Thyroid gland (tissue), 4 donors: Measurements from ENCODE around the gene CCBE1. TPM values are rescaled to one million over a fixed set of nuclear protein-coding genes. Genes with fewer than 3 reads are reported as not detected.
"Not testable (repeated sequence)": the region's sequence is repeated elsewhere in the genome, so short reads cannot be mapped to it uniquely, and the experiment has no call there.

Experiments
- DNase-seq, 2 donors: peaks; one replicate each; pipeline ENCODE4 v3.0.0-alpha.2; 2019
- H3K27ac ChIP-seq, 3 donors: fragments of 200-600 bp; sonication (generic); 1 replicate in 2 of 3; 2 replicates in 1 of 3; pipeline ENCODE4 v1.5.1; 2016 to 2019; ENCODE audit warnings: mild to moderate bottlenecking in 1 of 3, moderate library complexity in 1 of 3
- H3K27me3 ChIP-seq: fragments of 200-600 bp; sonication (generic); one replicate; pipeline ENCODE4 v1.5.1; 2019
- H3K36me3 ChIP-seq, 2 donors: fragments of 200-600 bp; sonication (generic); one replicate each; pipeline ENCODE4 v1.5.1; 2016 to 2019
- H3K4me1 ChIP-seq, 2 donors: fragments of 200-600 bp; sonication (generic); one replicate each; pipeline ENCODE4 v1.5.1; 2017 to 2019
- H3K4me3 ChIP-seq, 3 donors: fragments of 200-600 bp; sonication (generic); replicated peaks in 1 of 3; 1 replicate in 2 of 3; 2 replicates in 1 of 3; pipeline ENCODE4 v1.5.1; 2016; ENCODE audit warnings: mild to moderate bottlenecking in 1 of 3
- H3K9me3 ChIP-seq: fragments of 200-600 bp; sonication (generic); one replicate; pipeline ENCODE4 v1.5.1; 2017
- CTCF ChIP-seq, 6 experiments: fragments of 200-600 bp in 3 of 6; fragments of 450-650 bp in 3 of 6; sonication (generic) in 3 of 6; IDR thresholded peaks; one replicate each; pipeline ENCODE4 v1.5.1; 2016 to 2019; ENCODE audit warnings: antibody characterized with exemption in 6 of 6, mild to moderate bottlenecking in 2 of 6, inconsistent platforms in 1 of 6, moderate library complexity in 1 of 6
- POLR2A ChIP-seq, 2 donors: fragments of 450-650 bp; IDR thresholded peaks; one replicate each; pipeline ENCODE4 v1.6.1; 2017; ENCODE audit warnings: antibody characterized with exemption in 2 of 2, mild to moderate bottlenecking in 2 of 2, moderate library complexity in 1 of 2
- WGBS, 2 donors: methylation state at CpG; one replicate each; pipeline ENCODE4 v1.1.5; 2017; 5-methylcytosine and 5-hydroxymethylcytosine counted together
- intact Hi-C: fragments of 100-400 bp; cut with DNase I; formaldehyde crosslinking; loops from one replicate; pipeline ENCODE4 v1.15.1; 2023
- total RNA-seq, 4 donors: library from RNA; depleted of rRNA; stranded (reverse); fragments of >200 nt; gene quantifications; one replicate each; pipeline ENCODE4 v1.2.3, GENCODE V29; 2016

The CCBE1 gene
- total RNA-seq, 4 donors from 2014 or later = 0.34 to 9.0 (median 1.1) TPM

GRCh38 chr18:59655676-59656075, 41.5 kb downstream of the CCBE1 start:
- H3K27ac ChIP-seq = no peak overlapping the region
- no peaks in the 10 kb centered on the region for H3K36me3 ChIP-seq
- H3K4me3 ChIP-seq = no peak overlapping the region
- TF ChIP-seq CTCF (IDR thresholded peaks at IDR 0.05) (no peak), POLR2A (IDR thresholded peaks at IDR 0.05) (no peak)
- DNase-seq = no peak
- intact Hi-C loops = no loop called here
- no peaks in the 10 kb centered on the region for H3K9me3 ChIP-seq
- no peaks in the 10 kb centered on the region for H3K4me1 ChIP-seq
- 92 to 94% methylated on average over 2 of the region's 2 CpGs for WGBS, 2 donors
- no peaks in the 10 kb centered on the region for H3K27me3 ChIP-seq

- Histone ChIP-seq H3K27me3 (no peaks in the 10 kb centered on the region), H3K36me3 (no peaks in the 10 kb centered on the region), H3K27ac (no peak overlapping the region), H3K4me3 (no peak overlapping the region), H3K4me1 (no peaks in the 10 kb centered on the region), H3K9me3 (no peaks in the 10 kb centered on the region)
- DNase-seq = no peak
- intact Hi-C loops = no loop called here
- TF ChIP-seq CTCF (IDR thresholded peaks at IDR 0.05) = no peak
- TF ChIP-seq POLR2A (IDR thresholded peaks at IDR 0.05) = no peak
- 64 to 67% methylated on average over 5 of the region's 5 CpGs for WGBS, 2 donors
These were observed 46.2 kb downstream of the CCBE1 start for GRCh38 chr18:59651071-59651470.

DNA sequence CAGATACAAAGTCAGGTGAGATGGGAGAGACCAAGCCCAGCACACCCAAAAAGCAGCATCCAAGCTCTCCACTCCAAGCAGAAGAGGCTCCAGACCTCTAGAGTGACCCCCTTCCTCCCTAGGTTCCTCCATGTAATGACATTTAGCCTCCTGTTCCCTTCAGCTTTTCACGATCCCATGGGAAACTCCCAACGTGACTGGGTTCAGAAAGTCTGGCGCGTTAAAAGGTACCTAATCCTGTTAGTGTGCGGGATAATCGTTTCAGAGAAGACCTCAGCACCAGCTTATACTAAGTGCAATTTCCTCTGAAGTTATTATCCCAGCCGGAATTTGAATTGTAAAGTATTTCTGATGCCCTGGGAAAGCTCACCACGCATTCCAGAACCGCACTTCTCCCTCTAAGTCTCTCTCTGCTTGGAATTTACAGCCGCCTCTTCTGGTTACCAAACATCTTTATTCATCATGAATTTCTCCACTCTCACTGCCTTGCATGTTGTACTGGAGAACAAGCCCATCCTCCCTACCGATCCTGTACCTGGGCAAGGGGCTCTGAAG, 46.9 kb downstream of the CCBE1 start:
- no peaks in the 10 kb centered on the region for H3K9me3 ChIP-seq
- intact Hi-C loops = no loop called here
- no peaks in the 10 kb centered on the region for H3K27me3 ChIP-seq
- TF ChIP-seq POLR2A (IDR thresholded peaks at IDR 0.05) = no peak
- TF ChIP-seq CTCF (IDR thresholded peaks at IDR 0.05) = no peak
- H3K36me3 ChIP-seq = no peaks in the 10 kb centered on the region
- H3K4me3 ChIP-seq = no peak overlapping the region
- H3K27ac ChIP-seq = no peak overlapping the region
- H3K4me1 ChIP-seq = no peaks in the 10 kb centered on the region
- 83% methylated on average over 11 of the region's 11 CpGs for WGBS, 2 donors
- DNase-seq = no peak

GRCh38 chr18:59649591-59649990, 47.6 kb downstream of the CCBE1 start:
- no peak for TF ChIP-seq CTCF (IDR thresholded peaks at IDR 0.05)
- DNase-seq = no peak
- H3K27ac ChIP-seq = no peak overlapping the region
- no peaks in the 10 kb centered on the region for H3K9me3 ChIP-seq
- H3K4me1 ChIP-seq = no peaks in the 10 kb centered on the region
- H3K27me3 ChIP-seq = no peaks in the 10 kb centered on the region
- intact Hi-C loops = no loop called here
- no peaks in the 10 kb centered on the region for H3K36me3 ChIP-seq
- WGBS, 2 donors = 73 to 100% methylated on average over 1 of the region's 1 CpG
- H3K4me3 ChIP-seq = no peak overlapping the region

DNA sequence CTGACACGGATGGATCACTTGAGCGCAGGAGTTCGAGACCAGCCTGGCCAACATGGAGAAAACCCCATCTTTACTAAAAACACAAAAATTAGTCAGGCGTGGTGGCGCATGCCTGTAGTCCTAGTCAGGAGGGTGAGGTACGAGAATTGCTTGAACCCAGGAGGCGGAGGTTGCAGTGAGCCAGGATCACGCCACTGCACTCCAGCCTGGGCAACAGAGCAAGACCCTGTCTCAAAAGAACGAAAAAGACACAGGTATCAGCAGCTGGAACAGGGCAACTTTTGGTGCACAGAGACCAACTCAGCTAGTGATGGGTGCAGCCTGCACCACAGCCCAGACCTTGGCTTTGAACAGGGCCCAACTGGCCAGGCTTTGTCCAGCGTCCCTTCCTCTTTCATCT, 48.8 kb downstream of the CCBE1 start:
- 82 to 84% methylated on average over 10 of the region's 10 CpGs for WGBS, 2 donors
- H3K9me3 ChIP-seq, H3K27me3 ChIP-seq, H3K4me3 ChIP-seq, H3K27ac ChIP-seq, intact Hi-C loops, H3K4me1 ChIP-seq, DNase-seq, H3K36me3 ChIP-seq: not testable (repeated sequence)

DNA sequence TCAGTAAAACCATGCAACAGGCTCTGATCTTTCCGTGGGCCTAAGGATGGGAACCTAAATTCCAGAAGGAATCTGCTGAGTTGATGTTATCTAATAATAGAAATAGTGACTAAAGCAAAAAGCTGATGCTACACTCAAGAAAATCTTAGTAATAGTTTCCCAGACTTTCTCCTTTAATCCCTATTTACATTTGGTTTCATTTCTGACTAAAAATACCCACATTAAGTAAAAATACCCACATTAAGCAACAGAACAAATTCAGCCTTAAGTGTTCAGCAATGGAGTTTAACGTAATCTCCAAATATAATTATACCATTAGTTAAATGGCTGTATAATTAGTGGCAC, 50.3 kb downstream of the CCBE1 start:
- Histone ChIP-seq H3K27ac (no peak overlapping the region), H3K36me3 (no peaks in the 10 kb centered on the region), H3K4me1 (no peaks in the 10 kb centered on the region), H3K4me3 (no peak overlapping the region), H3K27me3 (no peaks in the 10 kb centered on the region), H3K9me3 (no peaks in the 10 kb centered on the region)
- intact Hi-C loops = no loop called here
- no peak for TF ChIP-seq POLR2A (IDR thresholded peaks at IDR 0.05)
- TF ChIP-seq CTCF (IDR thresholded peaks at IDR 0.05) = no peak
- WGBS, 2 donors = 66 to 68% methylated on average over 2 of the region's 2 CpGs
- no peak for DNase-seq
